Measurements from ENCODE around the gene LRP2. TPM values are rescaled to one million over a fixed set of nuclear protein-coding genes. Genes with fewer than 3 reads are reported as not detected.

Gene LRP2
- total RNA-seq, 1 donor from 2014 or later: not detected

DNA sequence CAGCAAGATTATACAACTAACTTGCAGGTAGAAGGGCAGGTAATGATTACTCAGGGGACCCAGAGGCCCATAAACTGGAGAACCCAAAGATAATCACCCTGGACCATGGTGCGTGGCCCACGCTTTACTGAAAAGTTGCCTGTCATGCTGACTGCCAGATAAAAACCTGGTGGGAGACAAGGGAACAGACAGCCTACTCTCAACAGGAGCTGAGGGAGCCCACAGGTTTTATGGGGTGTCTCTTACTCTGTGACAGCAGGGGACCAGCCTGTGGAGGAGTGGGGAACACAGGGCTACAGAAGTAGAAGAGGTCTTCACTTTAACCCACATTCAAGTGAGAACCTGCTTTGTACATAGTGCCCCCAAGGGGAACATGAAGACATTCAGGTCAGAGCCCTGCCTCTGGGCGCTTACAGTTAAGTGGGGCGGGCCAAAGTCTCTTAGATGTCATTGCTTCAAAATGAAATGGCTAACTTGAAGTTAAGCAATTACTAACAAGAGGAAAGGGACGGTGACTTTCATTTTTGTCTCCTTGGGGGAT is 232.6 kb downstream of the LRP2 start:
- no peak for DNase-seq (ENCODE audit: low read depth in 2 of 2)

GRCh38 chr2:169119851-169120250 is 242.5 kb downstream of the LRP2 start:
- no peak for DNase-seq (ENCODE audit: low read depth in 2 of 2)

GRCh38 chr2:169119123-169119760 is 243.1 kb downstream of the LRP2 start:
- no peak for DNase-seq (ENCODE audit: low read depth in 2 of 2)

DNA sequence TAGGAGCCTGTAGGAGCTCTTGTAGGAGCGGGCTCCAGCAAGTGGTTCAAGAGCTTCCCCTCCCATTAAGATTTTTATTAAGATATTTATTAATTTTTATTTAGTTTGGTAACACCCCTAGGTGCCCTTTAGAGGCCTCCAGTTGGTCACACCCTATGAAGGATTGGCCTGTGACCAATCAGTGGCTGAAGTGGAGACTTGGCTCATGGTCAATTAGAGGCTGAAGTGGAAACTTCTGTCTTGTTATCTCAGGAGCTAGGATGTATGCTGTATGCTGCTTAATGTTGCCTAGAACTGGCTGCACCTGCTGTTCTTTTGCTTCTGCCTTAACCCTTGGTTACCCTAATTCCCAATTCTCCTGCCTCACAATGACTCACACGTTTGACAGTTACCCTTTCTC is 244.3 kb downstream of the LRP2 start:
- no peak for DNase-seq (ENCODE audit: low read depth in 2 of 2)

- no peak for DNase-seq (ENCODE audit: low read depth in 2 of 2)
Observed at GRCh38 chr2:169116993-169117392, 245.3 kb downstream of the LRP2 start.

- DNase-seq (ENCODE audit: low read depth in 2 of 2): peak in 1 of 2 donors; percentile 51
Observed at GRCh38 chr2:169116327-169116726, 246.0 kb downstream of the LRP2 start.

DNA sequence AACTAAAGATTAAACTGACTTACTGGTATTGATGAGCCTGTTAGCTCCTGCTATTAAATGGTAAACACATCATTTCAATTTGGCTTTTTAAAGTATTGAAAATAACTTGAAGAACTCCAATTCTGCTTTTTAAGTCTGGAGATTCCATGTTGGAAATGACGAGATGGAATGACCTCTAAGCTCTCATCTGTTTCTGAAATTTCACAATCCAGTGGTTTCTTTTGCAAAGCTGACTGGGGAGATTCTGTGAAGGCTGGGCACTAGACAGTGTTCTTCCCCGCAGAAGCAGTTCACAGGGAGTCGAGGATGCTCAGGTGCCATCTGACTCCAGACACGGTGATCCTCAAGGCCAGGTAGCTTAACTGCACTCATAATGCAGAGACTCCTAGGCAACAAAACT is 248.3 kb downstream of the LRP2 start:
- DNase-seq (ENCODE audit: low read depth in 2 of 2): no peak

DNA sequence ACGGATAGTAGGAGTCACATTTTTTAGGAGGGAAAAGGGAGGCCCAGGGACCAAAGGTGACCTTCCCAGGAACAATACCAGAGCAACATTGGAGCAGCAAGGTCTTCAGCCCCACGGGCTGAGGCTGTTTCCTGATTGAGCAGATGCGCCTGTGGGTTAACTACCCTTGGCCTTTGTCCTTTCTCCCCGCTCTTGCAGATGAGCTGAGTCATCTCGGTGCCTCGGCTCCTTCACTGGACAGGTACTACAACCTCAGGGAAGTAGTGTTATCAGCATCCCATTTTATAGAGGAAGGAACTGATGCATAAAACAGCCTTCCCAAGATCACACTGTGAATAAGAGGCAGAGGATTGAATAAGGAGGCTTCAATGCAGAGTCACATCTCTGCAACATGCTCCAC is 249.5 kb downstream of the LRP2 start:
- no peak for DNase-seq (ENCODE audit: low read depth in 2 of 2)

DNA sequence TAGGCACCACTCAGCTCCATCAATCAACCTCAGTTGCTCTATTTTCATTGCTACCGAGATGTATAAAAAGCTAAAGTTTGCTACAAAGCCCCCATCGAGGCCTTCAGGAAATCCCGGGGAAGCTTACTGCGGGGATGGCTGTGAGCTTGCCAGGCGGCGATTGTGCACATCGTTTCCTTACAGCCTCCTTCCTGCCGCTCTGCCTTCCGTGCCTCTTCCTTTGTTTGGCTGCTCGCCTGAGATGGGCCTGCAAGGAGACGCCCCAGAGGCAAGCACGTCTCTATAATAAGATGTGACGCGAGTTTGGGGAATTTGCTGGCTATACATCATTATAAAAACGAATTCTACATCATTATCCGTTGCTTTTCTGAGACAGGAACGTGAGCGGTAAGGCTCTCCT is 251.4 kb downstream of the LRP2 start:
- peak in 1 of 2 donors; percentile 66 for DNase-seq (ENCODE audit: low read depth in 2 of 2)

- no peak for DNase-seq (ENCODE audit: low read depth in 2 of 2)
Observed at GRCh38 chr2:169110419-169110818, 251.9 kb downstream of the LRP2 start.

DNA sequence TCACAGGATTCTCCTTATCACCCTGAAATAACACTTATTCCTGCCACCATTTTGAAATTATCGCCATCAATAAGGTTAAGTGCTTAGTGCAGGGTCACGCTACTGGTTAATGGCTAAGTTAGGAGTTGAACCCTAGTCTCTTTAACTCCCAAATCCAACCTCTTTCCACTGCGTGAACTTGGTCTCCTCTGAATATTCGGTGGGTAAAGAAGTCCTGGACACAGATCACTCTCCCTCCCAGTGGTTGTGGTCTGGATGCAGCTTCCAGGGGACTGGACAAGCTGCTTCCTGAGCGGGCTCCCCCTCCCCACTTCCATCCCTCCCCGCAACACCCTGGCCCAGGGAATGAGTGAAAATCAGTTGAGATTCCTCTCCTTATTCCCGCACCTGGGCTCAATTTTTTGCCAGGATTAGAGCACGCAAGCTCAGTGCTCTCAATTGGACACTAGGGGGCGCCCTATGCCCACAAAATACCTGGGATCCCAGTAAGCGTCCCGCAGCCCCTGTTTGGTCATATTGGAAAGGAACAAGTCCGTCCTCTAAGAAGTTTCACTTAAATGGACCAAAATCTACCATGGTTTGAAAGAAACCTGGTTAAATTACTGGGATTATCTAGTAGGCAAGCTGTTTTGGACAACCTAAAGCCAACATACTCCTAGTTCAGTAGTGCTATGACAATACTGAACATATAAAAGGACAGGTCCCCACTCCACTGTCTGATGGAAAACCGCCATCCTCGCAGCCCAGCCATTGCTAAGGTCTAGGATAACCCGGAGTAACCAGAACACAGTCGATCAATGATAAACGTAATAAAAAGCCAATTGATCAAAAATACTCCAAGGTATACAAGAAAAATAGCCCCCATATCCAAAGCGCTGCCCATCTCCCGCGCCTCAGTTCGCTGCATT is 252.6 kb downstream of the LRP2 start:
- DNase-seq (ENCODE audit: low read depth in 2 of 2): peak; percentile 83 to 86

GRCh38 chr2:169108099-169108884 is 254.0 kb downstream of the LRP2 start:
- no peak for DNase-seq (ENCODE audit: low read depth in 2 of 2)

DNA sequence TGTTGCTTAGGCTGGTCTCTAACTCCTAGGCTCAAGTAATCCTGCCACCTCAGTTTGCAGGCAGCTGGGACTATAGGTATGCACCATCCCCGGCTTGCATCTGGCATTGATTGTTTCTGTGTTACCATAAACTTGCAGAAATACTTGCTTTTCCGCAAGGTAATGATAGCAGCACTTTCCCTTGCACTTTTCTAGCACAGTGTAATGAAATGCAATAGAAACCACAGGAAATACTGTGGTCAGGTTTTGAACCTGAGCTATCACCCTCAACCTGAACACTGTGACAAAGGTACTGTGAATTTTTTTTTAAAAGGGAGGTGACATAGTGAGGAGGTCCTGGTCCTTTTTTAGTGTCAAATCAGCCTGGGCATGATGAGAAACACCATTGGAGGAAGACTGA is 254.7 kb downstream of the LRP2 start:
- DNase-seq (ENCODE audit: low read depth in 2 of 2): no peak

DNA sequence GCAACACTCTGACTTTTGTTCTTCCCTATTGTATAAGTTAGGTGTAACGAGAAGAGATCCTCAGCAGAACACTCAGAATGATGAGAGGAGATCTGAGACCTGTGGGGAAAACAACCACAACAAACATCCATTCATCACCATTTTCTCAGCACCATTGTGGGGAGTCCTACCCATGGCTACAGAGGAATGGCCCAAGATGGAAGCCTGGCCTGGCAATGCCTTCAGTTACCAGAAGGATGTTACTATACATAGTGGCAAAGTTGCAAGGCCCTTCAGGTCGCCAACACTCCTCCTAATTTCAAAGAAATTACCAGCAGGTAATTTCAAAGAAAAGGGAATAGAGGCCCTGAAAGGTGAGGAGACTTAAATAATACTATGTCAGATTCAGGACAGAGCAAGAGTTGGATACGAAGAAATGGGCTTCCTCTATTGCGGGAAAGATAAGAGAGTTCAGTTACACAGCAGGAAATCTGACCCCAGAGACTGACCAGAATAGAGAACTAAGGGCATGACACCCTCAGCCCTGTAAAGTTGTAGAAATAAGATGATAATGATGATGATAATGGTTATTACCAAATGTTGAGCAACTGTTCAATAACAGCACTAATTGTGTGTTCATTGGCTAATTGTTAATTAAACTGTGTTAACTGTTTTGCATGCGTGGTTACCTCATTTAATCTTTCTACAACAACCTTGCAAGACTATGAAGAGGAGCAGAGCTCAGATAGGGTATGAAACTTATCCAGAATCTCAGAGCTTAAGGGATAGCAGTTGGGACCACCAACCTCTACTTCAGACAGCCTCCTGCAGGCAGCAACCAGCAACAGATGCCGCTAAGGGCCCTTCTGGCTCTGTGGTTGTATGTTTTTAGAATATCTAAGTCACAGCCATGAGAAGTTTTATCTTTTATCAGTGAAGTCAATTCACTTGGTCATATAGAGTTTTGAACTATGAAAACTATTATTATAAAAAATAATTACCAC is 255.5 kb downstream of the LRP2 start:
- DNase-seq (ENCODE audit: low read depth in 2 of 2): no peak

DNA sequence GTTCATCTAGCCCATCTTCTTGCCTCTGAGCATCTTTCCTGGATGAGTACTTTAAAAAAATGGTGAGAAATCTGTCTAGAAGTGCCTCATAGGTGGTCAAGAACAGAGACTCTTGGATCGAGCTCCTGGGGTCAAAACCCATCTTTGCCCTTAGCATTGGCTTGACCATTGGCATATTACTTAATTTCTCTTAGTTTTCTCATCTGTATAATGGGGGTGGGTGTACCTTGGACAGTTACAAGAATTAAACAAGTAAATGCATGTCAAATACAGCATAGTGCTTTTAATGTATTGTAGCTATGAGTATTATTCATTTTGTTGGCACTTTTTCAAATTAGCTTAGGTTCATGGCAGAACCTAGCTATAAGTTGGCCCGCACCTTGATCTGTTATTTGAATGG is 256.2 kb downstream of the LRP2 start:
- no peak for DNase-seq (ENCODE audit: low read depth in 2 of 2)

GRCh38 chr2:169105476-169105875 is 256.9 kb downstream of the LRP2 start:
- DNase-seq (ENCODE audit: low read depth in 2 of 2): no peak

DNA sequence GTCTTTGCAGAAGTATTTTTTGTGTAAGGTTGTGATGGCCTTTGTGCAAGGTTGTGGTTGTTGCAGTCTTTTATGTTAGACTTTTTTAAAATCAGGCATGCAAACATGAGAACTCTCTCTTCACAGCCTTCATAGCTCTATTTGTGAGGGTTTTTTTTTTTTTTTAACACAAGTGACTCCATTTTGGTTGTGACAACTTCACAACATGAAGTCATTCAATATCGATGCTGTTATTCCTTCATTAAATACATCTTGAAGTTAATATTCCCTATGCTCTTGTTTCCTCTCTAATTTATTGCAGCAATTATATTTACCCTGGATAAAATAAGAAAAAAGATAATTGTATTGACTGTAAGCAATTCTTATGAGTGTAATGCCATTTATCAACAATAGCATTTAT is 257.5 kb downstream of the LRP2 start:
- no peak for DNase-seq (ENCODE audit: low read depth in 2 of 2)

DNA sequence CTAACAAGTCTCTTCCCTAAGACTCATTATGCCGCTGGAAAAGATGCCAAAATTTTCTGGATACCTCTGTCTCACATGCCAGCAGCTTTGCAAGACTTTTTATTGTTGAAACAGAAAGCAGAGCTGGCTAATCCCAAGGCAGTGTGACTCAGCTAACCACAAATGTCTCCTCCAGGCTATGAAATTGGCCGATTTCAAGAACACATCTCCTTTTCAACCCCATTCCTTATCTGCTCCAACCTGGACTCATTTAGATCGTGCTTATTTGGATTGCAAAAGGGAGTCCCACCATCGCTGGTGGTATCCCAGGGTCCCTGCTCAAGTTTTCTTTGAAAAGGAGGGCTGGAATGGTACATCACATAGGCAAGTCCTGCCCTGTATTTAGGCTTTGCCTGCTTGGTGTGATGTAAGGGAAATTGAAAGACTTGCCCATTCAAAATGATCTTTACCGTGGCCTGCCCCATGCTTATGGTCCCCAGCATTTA is 266.7 kb downstream of the LRP2 start:
- peak in 1 of 2 donors; percentile 74 for DNase-seq (ENCODE audit: low read depth in 2 of 2)

DNA sequence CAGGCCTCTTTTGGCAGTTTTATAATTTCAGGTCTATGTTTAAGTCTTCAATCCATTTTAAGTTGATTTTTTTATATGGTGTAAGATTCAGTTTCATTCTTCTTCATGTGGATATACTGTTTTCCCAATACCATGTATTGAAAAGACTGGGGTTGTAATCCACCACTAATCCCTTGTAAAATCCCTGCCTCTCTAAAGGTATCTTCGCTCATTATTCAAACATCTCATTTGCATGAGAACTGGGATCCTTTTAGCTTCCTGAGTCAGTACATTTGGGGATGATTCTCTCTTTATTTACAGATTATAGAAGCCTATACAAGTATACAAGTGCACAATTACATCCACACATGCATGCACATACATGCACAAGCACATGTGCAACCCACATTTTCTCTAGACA is 267.7 kb downstream of the LRP2 start:
- no peak for DNase-seq (ENCODE audit: low read depth in 2 of 2)

DNA sequence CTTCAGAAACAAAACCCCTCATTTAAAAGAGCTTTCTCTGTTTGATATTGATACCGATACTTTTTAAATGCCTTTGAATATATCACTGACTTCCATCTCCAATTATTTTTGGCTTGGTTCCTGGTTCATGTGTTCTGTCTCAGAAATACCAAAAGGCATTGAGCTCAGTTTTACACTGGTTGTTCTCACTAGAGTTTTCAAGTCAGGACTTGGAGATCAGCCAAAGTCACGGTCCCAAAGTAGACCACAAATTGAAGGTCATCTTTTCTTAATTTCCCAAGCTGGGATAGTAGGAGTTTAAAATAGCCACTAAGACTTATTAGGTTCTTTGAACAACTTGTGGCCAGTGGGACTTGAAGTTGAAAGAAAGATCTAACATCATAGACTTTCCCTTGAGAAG is 268.8 kb downstream of the LRP2 start:
- DNase-seq (ENCODE audit: low read depth in 2 of 2): no peak

Data from lung microvascular endothelial cell (primary cell).